Omental fat pad (tissue), 4 donors: ENCODE results near the gene ATP5PD. TPM values are rescaled to one million over a fixed set of nuclear protein-coding genes. Genes with fewer than 3 reads are reported as not detected.
"Not testable (repeated sequence)": the region's sequence is repeated elsewhere in the genome, so short reads cannot be mapped to it uniquely, and the experiment has no call there.

Source experiments
- ATAC-seq: fragments of 150-250 bp; one replicate; pipeline ENCODE4 v1.9.1; 2016; ENCODE audit warnings: mild to moderate bottlenecking, moderate library complexity; ENCODE audit not compliant: low FRiP score
- DNase-seq: peaks from one replicate; pipeline ENCODE4 v3.0.0-alpha.2; 2019; ENCODE audit warnings: low spot score
- total RNA-seq, 4 donors: library from RNA; depleted of rRNA; stranded (reverse); fragments of >200 nt; gene quantifications; one replicate each; pipeline ENCODE4 v1.1.0, GENCODE V29; 2016
- TF ChIP-seq, protein P1 (sequence below), 3 donors: fragments of 450-650 bp; IDR thresholded peaks; one replicate each; pipeline ENCODE4 v1.5.1; 2016 to 2017; ENCODE audit warnings: antibody characterized with exemption in 3 of 3, mild to moderate bottlenecking in 3 of 3, moderate library complexity in 2 of 3

The ATP5PD gene
- total RNA-seq, 4 donors from 2014 or later: 159 to 394 (median 233) TPM

DNA sequence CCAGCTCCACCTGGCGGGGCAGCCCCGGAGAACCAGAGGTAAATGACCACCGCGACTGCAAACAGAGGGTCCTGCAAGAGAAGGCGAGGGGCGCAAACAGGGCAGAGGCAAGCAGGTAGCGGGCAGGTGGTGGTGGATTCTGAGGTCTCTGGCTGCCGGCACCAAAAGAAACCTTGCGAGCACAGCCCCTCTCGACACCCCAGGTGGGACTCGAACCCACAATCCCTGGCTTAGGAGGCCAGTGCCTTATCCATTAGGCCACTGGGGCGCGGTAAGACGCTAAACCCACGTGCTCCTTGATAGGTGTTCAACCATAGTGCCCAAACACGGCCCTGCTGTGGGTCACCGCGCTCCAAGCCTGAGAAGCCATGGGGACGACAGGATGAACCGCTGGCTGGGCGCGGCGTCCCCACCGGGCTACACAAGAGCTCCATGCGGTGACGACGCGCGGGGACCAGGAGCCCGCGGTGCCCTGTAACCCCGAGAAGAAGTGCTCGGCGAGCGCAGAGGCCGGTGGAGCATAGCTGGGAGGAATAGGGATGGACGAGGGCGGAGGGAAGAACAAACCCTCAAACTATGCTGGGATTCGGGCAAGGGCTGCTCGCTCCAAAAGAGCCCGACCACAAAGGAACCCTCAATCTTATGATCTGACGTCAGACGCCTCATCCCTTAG is 12.4 kb downstream of the ATP5PD start:
- TF ChIP-seq, protein P1, sequence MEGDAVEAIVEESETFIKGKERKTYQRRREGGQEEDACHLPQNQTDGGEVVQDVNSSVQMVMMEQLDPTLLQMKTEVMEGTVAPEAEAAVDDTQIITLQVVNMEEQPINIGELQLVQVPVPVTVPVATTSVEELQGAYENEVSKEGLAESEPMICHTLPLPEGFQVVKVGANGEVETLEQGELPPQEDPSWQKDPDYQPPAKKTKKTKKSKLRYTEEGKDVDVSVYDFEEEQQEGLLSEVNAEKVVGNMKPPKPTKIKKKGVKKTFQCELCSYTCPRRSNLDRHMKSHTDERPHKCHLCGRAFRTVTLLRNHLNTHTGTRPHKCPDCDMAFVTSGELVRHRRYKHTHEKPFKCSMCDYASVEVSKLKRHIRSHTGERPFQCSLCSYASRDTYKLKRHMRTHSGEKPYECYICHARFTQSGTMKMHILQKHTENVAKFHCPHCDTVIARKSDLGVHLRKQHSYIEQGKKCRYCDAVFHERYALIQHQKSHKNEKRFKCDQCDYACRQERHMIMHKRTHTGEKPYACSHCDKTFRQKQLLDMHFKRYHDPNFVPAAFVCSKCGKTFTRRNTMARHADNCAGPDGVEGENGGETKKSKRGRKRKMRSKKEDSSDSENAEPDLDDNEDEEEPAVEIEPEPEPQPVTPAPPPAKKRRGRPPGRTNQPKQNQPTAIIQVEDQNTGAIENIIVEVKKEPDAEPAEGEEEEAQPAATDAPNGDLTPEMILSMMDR (IDR thresholded peaks at IDR 0.05): no peak
- peak; percentile 86 for DNase-seq
- peak; percentile 64 for ATAC-seq

DNA sequence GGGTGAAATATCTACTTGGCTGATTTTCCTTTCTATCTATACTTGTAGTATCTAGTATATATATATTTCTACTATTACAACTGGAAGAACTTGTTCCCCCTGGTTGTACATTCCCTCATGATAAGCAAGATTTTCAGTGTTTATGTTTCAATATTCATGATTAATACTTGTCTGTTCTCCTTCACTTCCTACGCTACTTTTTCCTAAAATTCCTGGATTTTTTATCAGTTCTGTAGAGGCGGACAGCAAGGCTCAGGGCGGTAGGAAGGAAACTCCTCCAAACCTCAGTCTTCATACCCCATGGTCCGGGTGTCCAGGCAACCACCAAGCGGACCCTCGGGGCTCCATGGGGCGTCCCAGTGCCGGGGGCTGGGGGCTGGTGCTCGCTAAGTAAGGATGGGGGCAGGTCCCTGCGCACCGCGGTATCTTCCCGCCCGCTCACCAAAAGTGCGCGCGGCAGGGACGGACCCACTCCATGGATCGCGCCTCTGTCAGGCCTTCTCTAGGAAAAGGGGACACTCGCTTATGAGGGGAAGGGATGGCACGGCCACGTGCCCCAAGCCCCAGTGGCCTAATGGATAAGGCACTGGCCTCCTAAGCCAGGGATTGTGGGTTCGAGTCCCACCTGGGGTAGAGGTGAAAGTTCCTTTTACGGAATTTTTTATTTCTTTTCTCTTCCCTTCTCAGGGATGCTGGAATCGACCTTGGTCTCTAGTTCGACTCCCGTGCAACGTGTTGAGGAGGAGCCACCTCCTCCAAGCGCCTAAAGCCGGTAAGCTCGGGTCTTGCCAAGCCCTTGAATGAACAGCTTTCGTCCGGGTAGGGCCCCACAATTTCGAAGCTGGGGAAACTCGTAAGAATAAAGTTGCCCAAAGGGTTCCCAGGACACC is 13.2 kb downstream of the ATP5PD start:
- ATAC-seq (peak; percentile 63), DNase-seq (peak; percentile 88)
- TF ChIP-seq, protein P1 (IDR thresholded peaks at IDR 0.05): no peak

DNA sequence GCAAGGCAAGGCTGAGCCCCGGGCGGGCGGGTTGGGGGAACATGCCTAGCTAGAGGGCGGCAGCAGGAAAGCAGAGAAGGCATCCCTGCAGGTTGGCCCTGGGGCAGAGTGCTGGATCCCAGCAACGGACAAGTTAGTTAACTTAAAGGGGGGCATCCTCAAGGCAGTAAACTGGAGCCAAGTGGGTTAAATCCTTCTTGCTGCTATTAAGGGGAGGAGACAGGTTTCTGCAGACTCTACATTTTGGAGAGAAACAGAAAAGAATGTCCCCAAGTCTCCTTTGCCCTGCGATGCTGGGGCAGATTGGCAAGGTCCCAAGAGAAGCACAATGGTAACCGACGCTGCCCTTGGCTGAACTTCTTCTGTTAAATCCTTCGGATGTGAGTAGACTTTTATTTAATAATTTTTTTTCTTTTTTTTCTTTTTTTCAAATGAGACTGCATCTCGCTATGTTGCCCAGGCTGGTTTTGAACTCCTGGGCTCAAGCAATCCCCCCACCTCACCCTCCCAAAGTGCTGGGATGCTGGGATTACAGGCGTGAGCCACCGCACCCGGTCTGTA is 14.0 kb downstream of the ATP5PD start:
- DNase-seq (no peak), ATAC-seq (no peak)
- TF ChIP-seq, protein P1 (IDR thresholded peaks at IDR 0.05): no peak

DNA sequence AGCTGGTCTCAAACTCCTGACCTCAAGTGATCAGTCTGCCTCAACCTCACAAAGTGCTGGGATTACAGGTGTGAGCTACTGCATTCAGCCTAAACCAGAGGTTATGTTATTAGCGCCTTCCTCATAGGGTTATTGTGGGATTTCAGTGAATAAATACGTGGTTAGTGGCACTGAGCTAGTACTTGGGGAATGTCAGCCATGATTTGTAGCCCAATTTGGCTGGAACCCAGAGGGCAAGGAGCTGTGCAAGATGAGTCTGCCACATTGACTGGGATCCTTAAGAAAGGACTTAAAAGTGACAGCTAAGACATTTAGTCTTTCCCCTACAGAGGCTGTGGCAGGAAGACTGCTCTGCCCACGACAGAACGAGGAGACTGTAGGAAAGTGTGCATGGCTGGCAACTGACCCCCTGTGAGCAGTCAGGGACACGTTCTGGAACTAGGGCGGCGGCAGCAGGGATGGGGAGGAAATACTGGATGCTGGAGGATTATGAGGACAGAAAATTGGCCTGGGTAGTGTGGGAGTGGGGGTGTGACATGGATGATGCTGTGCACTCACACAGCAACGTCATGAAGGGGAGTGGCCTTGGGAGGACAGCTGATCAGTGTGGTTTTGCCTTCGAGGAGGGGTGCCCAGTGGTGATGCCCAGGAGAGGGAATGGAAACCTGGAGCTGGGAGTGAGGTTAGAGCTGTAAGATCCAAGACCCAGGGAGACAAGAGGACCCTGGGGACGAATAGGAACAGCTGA is 14.6 kb downstream of the ATP5PD start:
- peak; percentile 66 for DNase-seq
- ATAC-seq: peak; percentile 41
- TF ChIP-seq, protein P1 (IDR thresholded peaks at IDR 0.05): no peak

DNA sequence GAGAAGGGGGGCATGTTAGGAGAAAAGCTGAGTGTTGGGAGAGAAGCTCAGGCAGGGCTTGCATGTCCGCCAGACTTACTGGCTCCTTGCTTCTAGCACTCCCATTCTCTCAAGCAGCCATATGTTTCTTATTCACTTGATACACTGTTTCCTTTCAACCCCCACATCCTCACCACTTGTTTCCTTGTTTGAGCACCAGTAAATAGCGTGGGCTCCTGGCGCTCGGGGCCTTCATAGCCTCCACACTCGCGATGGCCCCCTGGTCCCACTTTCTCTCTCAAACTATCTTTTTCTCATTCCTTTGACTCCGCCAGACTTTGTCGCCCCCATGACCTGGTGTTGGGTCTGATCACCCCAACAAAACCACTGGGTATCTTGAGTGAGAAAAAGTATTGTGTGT is 16.6 kb downstream of the ATP5PD start:
- ATAC-seq (no peak), DNase-seq (no peak)
- TF ChIP-seq, protein P1 (IDR thresholded peaks at IDR 0.05): no peak

DNA sequence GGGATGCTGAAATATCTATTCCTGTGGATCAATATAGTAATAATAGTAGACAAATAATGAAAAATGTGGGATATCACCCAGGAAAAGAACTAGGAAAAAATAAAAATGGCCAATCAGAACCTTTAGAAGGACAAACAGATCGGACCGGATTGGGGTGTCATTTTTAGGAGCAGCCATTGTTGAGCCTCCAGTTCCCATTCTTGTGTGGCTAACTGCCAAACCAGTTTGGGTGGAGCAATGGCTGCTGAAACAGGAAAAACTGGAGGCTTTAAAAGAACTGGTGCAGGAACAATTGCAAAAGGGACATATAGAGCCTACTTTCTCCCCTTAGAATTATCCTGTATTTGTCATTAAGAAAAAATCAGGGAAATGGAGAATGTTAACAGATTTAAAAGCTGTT is 20.1 kb downstream of the ATP5PD start:
- ATAC-seq, DNase-seq: not testable (repeated sequence)

DNA sequence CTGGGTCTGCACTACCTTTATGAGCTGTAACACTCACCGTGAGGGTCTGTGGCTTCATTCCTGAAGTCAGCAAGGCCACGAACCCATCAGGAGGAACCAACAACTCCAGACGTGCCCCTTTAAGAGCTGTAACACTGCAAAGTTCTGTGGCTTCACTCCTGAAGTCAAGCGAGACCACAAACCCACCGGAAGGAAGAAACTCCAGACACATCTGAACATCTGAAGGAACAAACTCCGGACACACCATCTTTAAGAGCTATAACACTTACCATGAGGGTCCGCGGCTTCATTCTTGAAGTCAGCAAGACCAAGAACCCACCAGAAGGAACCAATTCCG is 21.4 kb downstream of the ATP5PD start:
- DNase-seq, ATAC-seq: not testable (repeated sequence)
